Measurements from ENCODE around the gene INF2. TPM values are rescaled to one million over a fixed set of nuclear protein-coding genes. Genes with fewer than 3 reads are reported as not detected.

INF2 gene
- total RNA-seq, 1 experiment from 2014 or later, result 70.9 TPM

- intact Hi-C loops (cut with micrococcal nuclease; ENCODE audit: unreplicated experiment), result no loop called here
- ChIA-PET CTCF (no interaction called here), POLR2A (ENCODE audit: low non-redundant PET) (no interaction called here)
- no peak overlapping the region for H3K4me3 ChIP-seq (ENCODE audit: low read depth, low read length, poor library complexity, severe bottlenecking)
- peaks cover 36% of the 10 kb centered on the region for H3K36me3 ChIP-seq (ENCODE audit: insufficient read depth, low read length, poor library complexity, severe bottlenecking)
- no peak overlapping the region for H3K27ac ChIP-seq (ENCODE audit: low read depth, low read length, poor library complexity, severe bottlenecking)
- no peaks in the 10 kb centered on the region for H3K9me3 ChIP-seq (ENCODE audit: low read depth, low read length, poor library complexity, severe bottlenecking)
- BruUV-seq (replicated peaks), result no TSS peak
- no peaks in the 10 kb centered on the region for H3K4me1 ChIP-seq (ENCODE audit: insufficient read depth, low read length, poor library complexity, severe bottlenecking)
- TF ChIP-seq EZH2 (IDR thresholded peaks at IDR 0.05; ENCODE audit: borderline replicate concordance, low read depth, low read length, poor library complexity, severe bottlenecking), result no peak
- TF ChIP-seq CTCF (conservative IDR thresholded peaks at IDR 0.05; ENCODE audit: low read depth, low read length), result no peak
- no peak for DNase-seq (ENCODE audit: low spot score)
- no peaks in the 10 kb centered on the region for H3K27me3 ChIP-seq (replicated peaks; ENCODE audit: insufficient read depth, low read depth, low read length, poor library complexity)
Measured at GRCh38 chr14:104715871-104716270, 26.5 kb downstream of the INF2 start.

- BruUV-seq (replicated peaks), result no TSS peak
- no peak for TF ChIP-seq CTCF (conservative IDR thresholded peaks at IDR 0.05; ENCODE audit: low read depth, low read length)
- TF ChIP-seq EZH2 (IDR thresholded peaks at IDR 0.05; ENCODE audit: borderline replicate concordance, low read depth, low read length, poor library complexity, severe bottlenecking), result no peak
- Histone ChIP-seq H3K4me3 (ENCODE audit: low read depth, low read length, poor library complexity, severe bottlenecking) (no peak overlapping the region), H3K9me3 (ENCODE audit: low read depth, low read length, poor library complexity, severe bottlenecking) (no peaks in the 10 kb centered on the region), H3K36me3 (ENCODE audit: insufficient read depth, low read length, poor library complexity, severe bottlenecking) (peaks cover 29% of the 10 kb centered on the region), H3K27ac (ENCODE audit: low read depth, low read length, poor library complexity, severe bottlenecking) (no peak overlapping the region), H3K27me3 (replicated peaks; ENCODE audit: insufficient read depth, low read depth, low read length, poor library complexity) (no peaks in the 10 kb centered on the region), H3K4me1 (ENCODE audit: insufficient read depth, low read length, poor library complexity, severe bottlenecking) (no peaks in the 10 kb centered on the region)
- no peak for DNase-seq (ENCODE audit: low spot score)
- CTCF ChIA-PET, result no interaction called here
- intact Hi-C loops (cut with micrococcal nuclease; ENCODE audit: unreplicated experiment), result no loop called here
- POLR2A ChIA-PET (ENCODE audit: low non-redundant PET), result no interaction called here
Measured at GRCh38 chr14:104717137-104717536, 27.7 kb downstream of the INF2 start.

- Histone ChIP-seq H3K36me3 (ENCODE audit: insufficient read depth, low read length, poor library complexity, severe bottlenecking) (peaks cover 29% of the 10 kb centered on the region), H3K4me1 (ENCODE audit: insufficient read depth, low read length, poor library complexity, severe bottlenecking) (no peaks in the 10 kb centered on the region), H3K9me3 (ENCODE audit: low read depth, low read length, poor library complexity, severe bottlenecking) (no peaks in the 10 kb centered on the region), H3K27ac (ENCODE audit: low read depth, low read length, poor library complexity, severe bottlenecking) (no peak overlapping the region), H3K27me3 (replicated peaks; ENCODE audit: insufficient read depth, low read depth, low read length, poor library complexity) (no peaks in the 10 kb centered on the region), H3K4me3 (ENCODE audit: low read depth, low read length, poor library complexity, severe bottlenecking) (no peak overlapping the region)
- CTCF ChIA-PET, result no interaction called here
- no peak for DNase-seq (ENCODE audit: low spot score)
- intact Hi-C loops (cut with micrococcal nuclease; ENCODE audit: unreplicated experiment), result no loop called here
- TF ChIP-seq EZH2 (IDR thresholded peaks at IDR 0.05; ENCODE audit: borderline replicate concordance, low read depth, low read length, poor library complexity, severe bottlenecking) (no peak), CTCF (conservative IDR thresholded peaks at IDR 0.05; ENCODE audit: low read depth, low read length) (no peak)
- BruUV-seq (replicated peaks), result no TSS peak
- POLR2A ChIA-PET (ENCODE audit: low non-redundant PET), result no interaction called here
Measured at GRCh38 chr14:104717646-104718045, 28.2 kb downstream of the INF2 start.
